HepG2 (cell line): ENCODE results near the gene NUDT2. TPM values are rescaled to one million over a fixed set of nuclear protein-coding genes. Genes with fewer than 3 reads are reported as not detected.
A peak's percentile ranks its signal among the peaks of the same experiment; 100 is the strongest.

Experiments used
- ATAD3A ChIP-seq: sonication (generic); formaldehyde crosslinking; IDR thresholded peaks from 2 replicates; pipeline ENCODE4 v1.4.0; 2020; ENCODE audit warnings: missing genetic modification reagents
- ELF1 ChIP-seq: sonication (generic); formaldehyde crosslinking; IDR thresholded peaks from 2 replicates; pipeline ENCODE4 v1.4.0; 2020; ENCODE audit warnings: missing genetic modification reagents
- KDM2A ChIP-seq: sonication (generic); formaldehyde crosslinking; IDR thresholded peaks from 2 replicates; pipeline ENCODE4 v1.4.0; 2020; ENCODE audit warnings: low read depth, missing genetic modification reagents, borderline replicate concordance
- KDM4B ChIP-seq: sonication (generic); formaldehyde crosslinking; IDR thresholded peaks from 2 replicates; pipeline ENCODE4 v1.4.0; 2020; ENCODE audit warnings: missing genetic modification reagents
- NFKB2 ChIP-seq: sonication (generic); formaldehyde crosslinking; IDR thresholded peaks from 2 replicates; pipeline ENCODE4 v1.4.0; 2020; ENCODE audit warnings: missing genetic modification reagents, borderline replicate concordance
- NKX3-1 ChIP-seq: sonication (generic); formaldehyde crosslinking; IDR thresholded peaks from 2 replicates; pipeline ENCODE4 v1.5.0; 2020; ENCODE audit warnings: missing genetic modification reagents
- SMARCC2 ChIP-seq: fragments of 450-650 bp; IDR thresholded peaks from 2 replicates; pipeline ENCODE4 v1.6.1; 2017; ENCODE audit warnings: antibody characterized with exemption, mild to moderate bottlenecking
- SRSF4 ChIP-seq: fragments of 200-400 bp; formaldehyde crosslinking; IDR thresholded peaks from one replicate; pipeline ENCODE4 v1.6.1; 2018; ENCODE audit warnings: mild to moderate bottlenecking, low read depth, low read length, moderate library complexity; ENCODE audit not compliant: poor library complexity, severe bottlenecking
- TBL1XR1 ChIP-seq: fragments of 150-350 bp; IDR thresholded peaks from 2 replicates; pipeline ENCODE4 v1.6.1; 2014; ENCODE audit warnings: borderline replicate concordance, low read length; ENCODE audit not compliant: partially characterized antibody
- TBX3 ChIP-seq: fragments of 450-650 bp; IDR thresholded peaks from 2 replicates; pipeline ENCODE4 v1.6.1; 2017; ENCODE audit warnings: antibody characterized with exemption, mild to moderate bottlenecking, inconsistent platforms, borderline replicate concordance
- U2AF1 ChIP-seq: fragments of 200-400 bp; formaldehyde crosslinking; optimal IDR thresholded peaks from 2 replicates; pipeline ENCODE3; 2017; ENCODE audit warnings: mild to moderate bottlenecking, low read depth, low read length
- ZNF256 ChIP-seq: sonication (generic); formaldehyde crosslinking; conservative IDR thresholded peaks from 2 replicates; pipeline ENCODE4 v1.4.0; 2020; ENCODE audit warnings: missing genetic modification reagents
- ZNF496 ChIP-seq: sonication (generic); formaldehyde crosslinking; IDR thresholded peaks from 2 replicates; pipeline ENCODE4 v1.8.1; 2023; ENCODE audit warnings: mild to moderate bottlenecking, moderate library complexity, missing genetic modification reagents; ENCODE audit not compliant: insufficient replicate concordance
- ZNF552 ChIP-seq: sonication (generic); formaldehyde crosslinking; IDR thresholded peaks from 2 replicates; pipeline ENCODE4 v1.9.0; 2022; ENCODE audit warnings: missing genetic modification reagents, mild to moderate bottlenecking, borderline replicate concordance
- ZNF644 ChIP-seq: IDR thresholded peaks from 2 replicates; pipeline ENCODE4 v1.6.1; 2016; ENCODE audit warnings: low read depth
- ZNF850 ChIP-seq: sonication (generic); formaldehyde crosslinking; conservative IDR thresholded peaks from 2 replicates; pipeline ENCODE4 v1.9.0; 2021; ENCODE audit warnings: mild to moderate bottlenecking, missing genetic modification reagents
- polyA plus RNA-seq, 8 experiments: library from polyadenylated mRNA; depleted of rRNA in 3 of 8; stranded (reverse) in 7 of 8; unstranded in 1 of 8; fragments of >200 nt; fragmentation: Illumina TruSeq in 4 of 8; extraction: Trizol in 4 of 8; gene quantifications; 2 replicates each; pipeline versions ENCODE4 v1.2.1 to v1.2.3, GENCODE V29; 2011 to 2016; ENCODE audit warnings: low read depth in 4 of 8, missing spikeins in 1 of 8, mixed read lengths in 1 of 8; ENCODE audit not compliant: insufficient read depth in 1 of 8
- total RNA-seq, 5 experiments: library from RNA; depleted of rRNA; stranded (reverse); fragments of >200 nt; fragmentation: Illumina TruSeq; extraction: Trizol; gene quantifications; 2 replicates each; pipeline ENCODE4 v1.2.3, GENCODE V29; 2016; ENCODE audit warnings: low read depth in 1 of 5
- TF ChIP-seq, protein P1 (sequence below): sonication (generic); formaldehyde crosslinking; IDR thresholded peaks from 2 replicates; pipeline ENCODE4 v1.4.0; 2020; ENCODE audit warnings: missing genetic modification reagents
- TF ChIP-seq, protein P2 (sequence below): sonication (generic); formaldehyde crosslinking; IDR thresholded peaks from 2 replicates; pipeline ENCODE4 v1.9.0; 2021; ENCODE audit warnings: missing genetic modification reagents, mild to moderate bottlenecking, borderline replicate concordance
- TF ChIP-seq, protein P3 (sequence below): IDR thresholded peaks from 2 replicates; pipeline ENCODE4 v1.6.1; 2012; ENCODE audit warnings: inconsistent platforms
- TF ChIP-seq, protein P4 (sequence below): sonication (generic); formaldehyde crosslinking; IDR thresholded peaks from 2 replicates; pipeline ENCODE4 v1.4.0; 2020; ENCODE audit warnings: missing genetic modification reagents, mild to moderate bottlenecking, borderline replicate concordance

Gene NUDT2
- total and polyA plus RNA-seq, 2 of the 13 experiments (the other 11 are each of a cell fraction or from before 2014, with no cell fraction given), result 19.9 to 24.6 TPM

DNA sequence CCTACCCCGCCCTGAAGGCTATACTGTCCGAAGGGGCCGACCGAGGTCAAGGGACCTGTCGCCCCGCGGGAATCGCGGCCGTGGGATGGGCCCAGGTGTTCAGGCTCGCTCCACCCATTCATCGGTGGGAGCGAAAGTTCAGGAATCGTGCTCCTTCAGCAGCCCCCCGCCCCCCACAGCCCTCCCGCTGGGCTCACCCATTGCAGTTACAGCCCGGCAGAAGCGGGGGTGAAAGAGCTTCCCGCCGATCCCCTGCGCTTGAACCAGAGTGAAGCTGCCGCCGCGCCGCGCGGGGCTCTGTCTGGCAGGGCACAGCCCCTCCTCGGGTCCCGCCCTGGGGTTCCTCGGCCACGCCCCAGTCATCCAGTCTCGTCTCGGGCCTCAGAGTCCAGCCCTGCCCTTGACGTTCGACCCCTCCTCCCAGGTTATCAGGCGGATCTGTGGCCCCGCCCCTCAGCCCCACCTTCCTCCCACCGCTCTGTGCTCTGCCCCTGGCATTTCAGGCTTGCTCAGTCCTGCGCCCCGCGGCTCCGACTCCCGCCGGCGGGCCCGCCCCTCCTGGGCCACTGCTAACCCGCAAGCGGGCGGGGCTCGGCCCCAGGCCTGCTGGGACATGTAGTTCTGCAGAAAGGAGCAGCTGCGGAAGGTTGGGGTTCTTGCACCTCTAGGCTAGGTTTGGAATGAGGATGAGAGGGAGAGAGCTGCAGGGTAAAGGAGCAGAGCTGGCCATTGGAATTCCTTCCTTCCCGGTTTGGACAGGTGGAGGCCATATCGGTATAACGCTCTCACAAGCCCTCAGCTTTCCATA is 47.4 kb downstream of the NUDT2 start, which contains the start of gene MYORG (continued):
- TF ChIP-seq, protein P1, sequence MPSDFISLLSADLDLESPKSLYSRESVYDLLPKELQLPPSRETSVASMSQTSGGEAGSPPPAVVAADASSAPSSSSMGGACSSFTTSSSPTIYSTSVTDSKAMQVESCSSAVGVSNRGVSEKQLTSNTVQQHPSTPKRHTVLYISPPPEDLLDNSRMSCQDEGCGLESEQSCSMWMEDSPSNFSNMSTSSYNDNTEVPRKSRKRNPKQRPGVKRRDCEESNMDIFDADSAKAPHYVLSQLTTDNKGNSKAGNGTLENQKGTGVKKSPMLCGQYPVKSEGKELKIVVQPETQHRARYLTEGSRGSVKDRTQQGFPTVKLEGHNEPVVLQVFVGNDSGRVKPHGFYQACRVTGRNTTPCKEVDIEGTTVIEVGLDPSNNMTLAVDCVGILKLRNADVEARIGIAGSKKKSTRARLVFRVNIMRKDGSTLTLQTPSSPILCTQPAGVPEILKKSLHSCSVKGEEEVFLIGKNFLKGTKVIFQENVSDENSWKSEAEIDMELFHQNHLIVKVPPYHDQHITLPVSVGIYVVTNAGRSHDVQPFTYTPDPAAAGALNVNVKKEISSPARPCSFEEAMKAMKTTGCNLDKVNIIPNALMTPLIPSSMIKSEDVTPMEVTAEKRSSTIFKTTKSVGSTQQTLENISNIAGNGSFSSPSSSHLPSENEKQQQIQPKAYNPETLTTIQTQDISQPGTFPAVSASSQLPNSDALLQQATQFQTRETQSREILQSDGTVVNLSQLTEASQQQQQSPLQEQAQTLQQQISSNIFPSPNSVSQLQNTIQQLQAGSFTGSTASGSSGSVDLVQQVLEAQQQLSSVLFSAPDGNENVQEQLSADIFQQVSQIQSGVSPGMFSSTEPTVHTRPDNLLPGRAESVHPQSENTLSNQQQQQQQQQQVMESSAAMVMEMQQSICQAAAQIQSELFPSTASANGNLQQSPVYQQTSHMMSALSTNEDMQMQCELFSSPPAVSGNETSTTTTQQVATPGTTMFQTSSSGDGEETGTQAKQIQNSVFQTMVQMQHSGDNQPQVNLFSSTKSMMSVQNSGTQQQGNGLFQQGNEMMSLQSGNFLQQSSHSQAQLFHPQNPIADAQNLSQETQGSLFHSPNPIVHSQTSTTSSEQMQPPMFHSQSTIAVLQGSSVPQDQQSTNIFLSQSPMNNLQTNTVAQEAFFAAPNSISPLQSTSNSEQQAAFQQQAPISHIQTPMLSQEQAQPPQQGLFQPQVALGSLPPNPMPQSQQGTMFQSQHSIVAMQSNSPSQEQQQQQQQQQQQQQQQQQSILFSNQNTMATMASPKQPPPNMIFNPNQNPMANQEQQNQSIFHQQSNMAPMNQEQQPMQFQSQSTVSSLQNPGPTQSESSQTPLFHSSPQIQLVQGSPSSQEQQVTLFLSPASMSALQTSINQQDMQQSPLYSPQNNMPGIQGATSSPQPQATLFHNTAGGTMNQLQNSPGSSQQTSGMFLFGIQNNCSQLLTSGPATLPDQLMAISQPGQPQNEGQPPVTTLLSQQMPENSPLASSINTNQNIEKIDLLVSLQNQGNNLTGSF, result no peak
- TF ChIP-seq ELF1 (peak; percentile 69), ATAD3A (CRISPR knock-in tag) (no peak), SMARCC2 (no peak), U2AF1 (no peak), TBX3 (no peak), KDM2A (CRISPR knock-in tag) (peak; percentile 67; the same call in 1 of the 2 replicates), NKX3-1 (CRISPR knock-in tag) (no peak; the same call in 1 of the 2 replicates), NFKB2 (CRISPR knock-in tag) (0 out of 2 replicates have a peak, but pooled peaks have one; percentile 2), SRSF4 (no peak), ZNF552 (no peak), KDM4B (CRISPR knock-in tag) (no peak), ZNF256 (no peak), ZNF644 (CRISPR knock-in tag) (no peak), TBL1XR1 (peak; percentile 22), ZNF496 (no peak), ZNF850 (CRISPR knock-in tag) (0 out of 2 replicates have a peak, but pooled peaks have one; percentile 44)
- TF ChIP-seq, protein P2, sequence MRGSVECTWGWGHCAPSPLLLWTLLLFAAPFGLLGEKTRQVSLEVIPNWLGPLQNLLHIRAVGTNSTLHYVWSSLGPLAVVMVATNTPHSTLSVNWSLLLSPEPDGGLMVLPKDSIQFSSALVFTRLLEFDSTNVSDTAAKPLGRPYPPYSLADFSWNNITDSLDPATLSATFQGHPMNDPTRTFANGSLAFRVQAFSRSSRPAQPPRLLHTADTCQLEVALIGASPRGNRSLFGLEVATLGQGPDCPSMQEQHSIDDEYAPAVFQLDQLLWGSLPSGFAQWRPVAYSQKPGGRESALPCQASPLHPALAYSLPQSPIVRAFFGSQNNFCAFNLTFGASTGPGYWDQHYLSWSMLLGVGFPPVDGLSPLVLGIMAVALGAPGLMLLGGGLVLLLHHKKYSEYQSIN (CRISPR knock-in tag), result no peak
- TF ChIP-seq, protein P3, sequence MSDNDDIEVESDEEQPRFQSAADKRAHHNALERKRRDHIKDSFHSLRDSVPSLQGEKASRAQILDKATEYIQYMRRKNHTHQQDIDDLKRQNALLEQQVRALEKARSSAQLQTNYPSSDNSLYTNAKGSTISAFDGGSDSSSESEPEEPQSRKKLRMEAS, result no peak
- TF ChIP-seq, protein P4, sequence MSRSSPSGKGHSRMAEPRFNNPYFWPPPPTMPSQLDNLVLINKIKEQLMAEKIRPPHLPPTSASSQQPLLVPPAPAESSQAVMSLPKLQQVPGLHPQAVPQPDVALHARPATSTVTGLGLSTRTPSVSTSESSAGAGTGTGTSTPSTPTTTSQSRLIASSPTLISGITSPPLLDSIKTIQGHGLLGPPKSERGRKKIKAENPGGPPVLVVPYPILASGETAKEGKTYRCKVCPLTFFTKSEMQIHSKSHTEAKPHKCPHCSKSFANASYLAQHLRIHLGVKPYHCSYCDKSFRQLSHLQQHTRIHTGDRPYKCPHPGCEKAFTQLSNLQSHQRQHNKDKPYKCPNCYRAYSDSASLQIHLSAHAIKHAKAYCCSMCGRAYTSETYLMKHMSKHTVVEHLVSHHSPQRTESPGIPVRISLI (CRISPR knock-in tag), result peak; percentile 67; the same call in 1 of the 2 replicates
